ENCODE data around the gene SH2D7.

Gene SH2D7

GRCh38 chr15:78050441-78050809 lies 41.9 kb upstream of the SH2D7 start:
- no peaks in the 10 kb centered on the region for H3K27me3 ChIP-seq (ENCODE audit: insufficient read depth, poor library complexity, severe bottlenecking)
- no peak for TF ChIP-seq GABPA (IDR thresholded peaks at IDR 0.05; ENCODE audit: low read depth)
- no peak for TF ChIP-seq POLR2AphosphoS5 (IDR thresholded peaks at IDR 0.05; ENCODE audit: low read depth)
- TF ChIP-seq, protein P1, sequence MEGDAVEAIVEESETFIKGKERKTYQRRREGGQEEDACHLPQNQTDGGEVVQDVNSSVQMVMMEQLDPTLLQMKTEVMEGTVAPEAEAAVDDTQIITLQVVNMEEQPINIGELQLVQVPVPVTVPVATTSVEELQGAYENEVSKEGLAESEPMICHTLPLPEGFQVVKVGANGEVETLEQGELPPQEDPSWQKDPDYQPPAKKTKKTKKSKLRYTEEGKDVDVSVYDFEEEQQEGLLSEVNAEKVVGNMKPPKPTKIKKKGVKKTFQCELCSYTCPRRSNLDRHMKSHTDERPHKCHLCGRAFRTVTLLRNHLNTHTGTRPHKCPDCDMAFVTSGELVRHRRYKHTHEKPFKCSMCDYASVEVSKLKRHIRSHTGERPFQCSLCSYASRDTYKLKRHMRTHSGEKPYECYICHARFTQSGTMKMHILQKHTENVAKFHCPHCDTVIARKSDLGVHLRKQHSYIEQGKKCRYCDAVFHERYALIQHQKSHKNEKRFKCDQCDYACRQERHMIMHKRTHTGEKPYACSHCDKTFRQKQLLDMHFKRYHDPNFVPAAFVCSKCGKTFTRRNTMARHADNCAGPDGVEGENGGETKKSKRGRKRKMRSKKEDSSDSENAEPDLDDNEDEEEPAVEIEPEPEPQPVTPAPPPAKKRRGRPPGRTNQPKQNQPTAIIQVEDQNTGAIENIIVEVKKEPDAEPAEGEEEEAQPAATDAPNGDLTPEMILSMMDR (IDR thresholded peaks at IDR 0.05; ENCODE audit: insufficient read depth, low read length), result no peak
- no peak for TF ChIP-seq SPI1 (IDR thresholded peaks at IDR 0.05; ENCODE audit: borderline replicate concordance, low read depth)
- TF ChIP-seq, protein P2, sequence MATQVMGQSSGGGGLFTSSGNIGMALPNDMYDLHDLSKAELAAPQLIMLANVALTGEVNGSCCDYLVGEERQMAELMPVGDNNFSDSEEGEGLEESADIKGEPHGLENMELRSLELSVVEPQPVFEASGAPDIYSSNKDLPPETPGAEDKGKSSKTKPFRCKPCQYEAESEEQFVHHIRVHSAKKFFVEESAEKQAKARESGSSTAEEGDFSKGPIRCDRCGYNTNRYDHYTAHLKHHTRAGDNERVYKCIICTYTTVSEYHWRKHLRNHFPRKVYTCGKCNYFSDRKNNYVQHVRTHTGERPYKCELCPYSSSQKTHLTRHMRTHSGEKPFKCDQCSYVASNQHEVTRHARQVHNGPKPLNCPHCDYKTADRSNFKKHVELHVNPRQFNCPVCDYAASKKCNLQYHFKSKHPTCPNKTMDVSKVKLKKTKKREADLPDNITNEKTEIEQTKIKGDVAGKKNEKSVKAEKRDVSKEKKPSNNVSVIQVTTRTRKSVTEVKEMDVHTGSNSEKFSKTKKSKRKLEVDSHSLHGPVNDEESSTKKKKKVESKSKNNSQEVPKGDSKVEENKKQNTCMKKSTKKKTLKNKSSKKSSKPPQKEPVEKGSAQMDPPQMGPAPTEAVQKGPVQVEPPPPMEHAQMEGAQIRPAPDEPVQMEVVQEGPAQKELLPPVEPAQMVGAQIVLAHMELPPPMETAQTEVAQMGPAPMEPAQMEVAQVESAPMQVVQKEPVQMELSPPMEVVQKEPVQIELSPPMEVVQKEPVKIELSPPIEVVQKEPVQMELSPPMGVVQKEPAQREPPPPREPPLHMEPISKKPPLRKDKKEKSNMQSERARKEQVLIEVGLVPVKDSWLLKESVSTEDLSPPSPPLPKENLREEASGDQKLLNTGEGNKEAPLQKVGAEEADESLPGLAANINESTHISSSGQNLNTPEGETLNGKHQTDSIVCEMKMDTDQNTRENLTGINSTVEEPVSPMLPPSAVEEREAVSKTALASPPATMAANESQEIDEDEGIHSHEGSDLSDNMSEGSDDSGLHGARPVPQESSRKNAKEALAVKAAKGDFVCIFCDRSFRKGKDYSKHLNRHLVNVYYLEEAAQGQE (IDR thresholded peaks at IDR 0.05; ENCODE audit: insufficient replicate concordance, low read depth), result no peak
- peak overlapping the region; percentile 86 for H3K27ac ChIP-seq (replicated peaks)
- no peak for DNase-seq (ENCODE audit: low read depth in 1 of 2, low spot score in 1 of 2)
- H3K4me3 ChIP-seq (replicated peaks; ENCODE audit: insufficient read depth, low read length), result no peak overlapping the region

- Histone ChIP-seq H3K27me3 (ENCODE audit: insufficient read depth, poor library complexity, severe bottlenecking) (no peaks in the 10 kb centered on the region), H3K27ac (replicated peaks) (peak overlapping the region; percentile 86), H3K4me3 (replicated peaks; ENCODE audit: insufficient read depth, low read length) (no peak overlapping the region)
- DNase-seq (ENCODE audit: low read depth in 1 of 2, low spot score in 1 of 2), result no peak
- TF ChIP-seq, protein P1 (IDR thresholded peaks at IDR 0.05; ENCODE audit: insufficient read depth, low read length), result no peak
- TF ChIP-seq POLR2AphosphoS5 (IDR thresholded peaks at IDR 0.05; ENCODE audit: low read depth) (no peak), GABPA (IDR thresholded peaks at IDR 0.05; ENCODE audit: low read depth) (no peak), SPI1 (IDR thresholded peaks at IDR 0.05; ENCODE audit: borderline replicate concordance, low read depth) (no peak)
- TF ChIP-seq, protein P2 (IDR thresholded peaks at IDR 0.05; ENCODE audit: insufficient replicate concordance, low read depth), result no peak
Measured at GRCh38 chr15:78050826-78051225, 41.5 kb upstream of the SH2D7 start.

GRCh38 chr15:78051596-78051995 lies 40.8 kb upstream of the SH2D7 start:
- peak overlapping the region; percentile 86 for H3K27ac ChIP-seq (replicated peaks)
- no peak overlapping the region for H3K4me3 ChIP-seq (replicated peaks; ENCODE audit: insufficient read depth, low read length)
- H3K27me3 ChIP-seq (ENCODE audit: insufficient read depth, poor library complexity, severe bottlenecking), result no peaks in the 10 kb centered on the region
- DNase-seq (ENCODE audit: low read depth in 1 of 2, low spot score in 1 of 2), result no peak
- TF ChIP-seq, protein P2 (IDR thresholded peaks at IDR 0.05; ENCODE audit: insufficient replicate concordance, low read depth), result no peak
- TF ChIP-seq, protein P1 (IDR thresholded peaks at IDR 0.05; ENCODE audit: insufficient read depth, low read length), result no peak
- no peak for TF ChIP-seq SPI1 (IDR thresholded peaks at IDR 0.05; ENCODE audit: borderline replicate concordance, low read depth)
- TF ChIP-seq GABPA (IDR thresholded peaks at IDR 0.05; ENCODE audit: low read depth), result no peak
- no peak for TF ChIP-seq POLR2AphosphoS5 (IDR thresholded peaks at IDR 0.05; ENCODE audit: low read depth)

Measured in HL-60 (cell line).